GM12878 (cell line): ENCODE measurements around the gene HIVEP2. TPM values are rescaled to one million over a fixed set of nuclear protein-coding genes. Genes with fewer than 3 reads are reported as not detected.

Experiments
- BCLAF1 ChIP-seq: fragments of 450-650 bp; IDR thresholded peaks from 2 replicates; pipeline ENCODE4 v1.6.1; 2017; ENCODE audit warnings: antibody characterized with exemption, mild to moderate bottlenecking, moderate library complexity
- CHD1 ChIP-seq: IDR thresholded peaks from 2 replicates; pipeline ENCODE4 v1.6.1; 2012; ENCODE audit warnings: low read depth, low read length, improper control_type of control experiment
- CREB1 ChIP-seq: IDR thresholded peaks from 2 replicates; pipeline ENCODE4 v1.6.1; 2012; ENCODE audit warnings: low read depth, mild to moderate bottlenecking, inconsistent platforms
- CREM ChIP-seq: IDR thresholded peaks from 2 replicates; pipeline ENCODE4 v1.6.1; 2014; ENCODE audit warnings: antibody characterized with exemption, low read depth
- CTCF ChIP-seq, 3 experiments: IDR thresholded peaks in 2 of 3; conservative IDR thresholded peaks in 1 of 3; 2 replicates each; pipeline ENCODE4 v1.5.1; 2011; ENCODE audit warnings: low read depth in 3 of 3, low read length in 3 of 3, mild to moderate bottlenecking in 3 of 3, control low read depth in 2 of 3, moderate library complexity in 2 of 3, inconsistent platforms in 1 of 3, mixed read lengths in 1 of 3; ENCODE audit not compliant: control insufficient read depth in 2 of 3, insufficient read depth in 1 of 3; ENCODE audit errors: extremely low read depth in 1 of 3
- ETV6 ChIP-seq, 2 experiments: fragments of 450-650 bp in 1 of 2; IDR thresholded peaks in 1 of 2; conservative IDR thresholded peaks in 1 of 2; 2 replicates each; pipeline ENCODE4 v1.6.1; 2014; ENCODE audit warnings: antibody characterized with exemption in 1 of 2, borderline replicate concordance in 1 of 2, low read depth in 1 of 2, mild to moderate bottlenecking in 1 of 2, moderate library complexity in 1 of 2
- KDM1A ChIP-seq: fragments of 200-600 bp; sonication (generic); IDR thresholded peaks from 2 replicates; pipeline ENCODE4 v1.6.1; 2016; ENCODE audit warnings: borderline replicate concordance
- PAX8 ChIP-seq: fragments of 450-650 bp; IDR thresholded peaks from 2 replicates; pipeline ENCODE4 v1.6.1; 2017; ENCODE audit warnings: mild to moderate bottlenecking, moderate library complexity
- SKIL ChIP-seq: fragments of 450-650 bp; IDR thresholded peaks from 2 replicates; pipeline ENCODE4 v1.6.1; 2017; ENCODE audit warnings: mild to moderate bottlenecking, low read depth, inconsistent platforms; ENCODE audit not compliant: poor library complexity, severe bottlenecking
- SMARCA5 ChIP-seq: fragments of 450-650 bp; IDR thresholded peaks from 2 replicates; pipeline ENCODE4 v1.6.1; 2017; ENCODE audit warnings: mild to moderate bottlenecking
- polyA plus RNA-seq, 11 experiments: library from polyadenylated mRNA; depleted of rRNA in 4 of 11; unstranded in 6 of 11; stranded (reverse) in 5 of 11; fragments of >200 nt; fragmentation: Nextera tagmentation in 4 of 11; fragmentation: Illumina TruSeq in 1 of 11; extraction: Ambion mirVana in 4 of 11; extraction: Trizol in 1 of 11; gene quantifications; 1 replicate in 1 of 11; 2 replicates in 10 of 11; pipeline versions ENCODE4 v1.2.1 to v1.2.3, GENCODE V29; 2011 to 2016; ENCODE audit warnings: inconsistent platforms in 2 of 11, missing spikeins in 2 of 11, low read depth in 1 of 11
- total RNA-seq, 4 experiments: library from RNA; depleted of rRNA in 3 of 4; stranded (reverse); fragments of >200 nt in 3 of 4; fragmentation: Illumina TruSeq in 1 of 4; extraction: Trizol in 1 of 4; gene quantifications; 2 replicates each; pipeline versions ENCODE4 v1.2.1 to v1.2.3, GENCODE V29; 2013 to 2021

HIVEP2 gene
- total and polyA plus RNA-seq, 10 of the 15 experiments (the other 5 are each of a cell fraction or from before 2014, with no cell fraction given) = 1.2 to 15.7 (median 10.2) TPM

GRCh38 chr6:142942238-142942637, 2.7 kb downstream of the HIVEP2 start (continued):
- TF ChIP-seq SKIL = no peak
- TF ChIP-seq CREB1 = no peak
- TF ChIP-seq CREM = no peak
- TF ChIP-seq PAX8 = no peak
- TF ChIP-seq KDM1A = no peak
- TF ChIP-seq CHD1 = no peak
- no peak for TF ChIP-seq ETV6 (conservative IDR thresholded peaks at IDR 0.05 in 1 of 2, IDR thresholded peaks at IDR 0.05 in 1 of 2; ENCODE audit: borderline replicate concordance in 1 of 2, low read depth in 1 of 2)
- no peak for TF ChIP-seq SMARCA5
- no peak for TF ChIP-seq CTCF (IDR thresholded peaks at IDR 0.05 in 2 of 3, conservative IDR thresholded peaks at IDR 0.05 in 1 of 3; ENCODE audit: control insufficient read depth in 2 of 3, extremely low read depth in 1 of 3, insufficient read depth in 1 of 3, low read depth in 3 of 3, low read length in 3 of 3)
- no peak for TF ChIP-seq BCLAF1
- TF ChIP-seq, all 136 proteins: peak for 0
